Measurements from ENCODE around the gene C9orf153.

Gene C9orf153

GRCh38 chr9:86185872-86186271, 73.6 kb downstream of the C9orf153 start:
- DNase-seq, result no peak

DNA sequence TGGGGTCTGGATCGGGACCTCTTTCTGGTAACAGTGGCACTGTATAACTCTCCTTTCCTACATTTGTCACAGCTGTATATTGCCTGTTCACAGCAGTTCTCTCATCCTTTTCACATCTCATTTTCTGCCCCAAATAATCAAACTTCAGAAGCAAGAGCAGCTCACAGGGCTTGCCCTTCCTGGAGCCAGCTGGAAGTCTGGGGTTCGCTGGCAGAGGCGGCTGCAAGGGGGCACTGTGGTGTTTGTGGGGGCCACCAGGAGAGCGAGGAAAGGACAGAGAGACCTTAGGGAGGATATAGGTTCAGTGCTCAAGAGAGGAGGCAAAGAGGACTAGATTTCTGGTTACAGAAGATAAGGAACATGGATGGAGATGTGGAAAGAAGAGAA, 75.3 kb downstream of the C9orf153 start:
- no peak for DNase-seq

- DNase-seq, result no peak
Measured at GRCh38 chr9:86183229-86184137, 76.0 kb downstream of the C9orf153 start.

DNA sequence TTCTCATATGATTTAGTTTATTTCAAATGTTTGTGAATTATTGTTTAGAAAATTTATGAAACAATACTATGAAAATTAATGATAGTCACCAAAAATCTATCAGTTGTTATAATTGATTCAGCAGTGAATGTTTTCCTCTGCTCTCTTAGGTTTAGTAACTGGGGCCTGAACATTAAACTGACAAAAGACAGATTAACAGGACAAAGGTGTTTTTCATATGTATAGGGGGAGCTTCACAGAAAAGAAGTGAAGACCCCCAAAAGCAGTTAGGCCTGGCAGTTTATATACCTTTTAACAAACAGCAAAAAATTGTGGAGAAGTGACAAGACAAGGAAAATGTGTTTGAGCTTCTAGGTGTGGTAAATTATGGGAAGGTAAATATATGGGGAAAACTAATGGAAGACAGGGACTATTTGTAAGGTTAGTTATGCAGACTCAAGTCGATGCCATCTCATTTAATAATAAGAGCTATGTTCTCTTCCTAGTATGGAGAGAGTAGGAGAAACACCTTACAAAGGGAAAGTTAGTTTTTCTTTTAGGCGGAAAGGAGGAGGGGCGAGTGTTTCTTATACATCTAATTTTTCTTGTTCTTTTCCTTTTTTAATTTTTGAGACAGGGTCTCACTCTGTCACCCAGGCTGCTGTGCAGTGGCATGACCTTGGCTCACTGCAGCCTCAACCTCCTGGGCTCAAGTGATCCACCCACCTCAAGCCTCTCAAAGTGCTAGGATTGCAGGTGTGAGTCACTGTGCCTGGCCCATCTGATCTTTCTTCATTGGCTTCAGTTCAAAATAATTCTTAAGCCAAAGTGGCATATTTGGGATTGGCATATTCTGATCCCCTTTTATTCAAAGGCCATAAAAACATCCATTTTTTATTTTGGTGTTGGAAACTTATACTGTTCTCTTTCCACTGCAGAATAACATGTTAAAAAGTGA, 77.8 kb downstream of the C9orf153 start:
- no peak for DNase-seq

DNA sequence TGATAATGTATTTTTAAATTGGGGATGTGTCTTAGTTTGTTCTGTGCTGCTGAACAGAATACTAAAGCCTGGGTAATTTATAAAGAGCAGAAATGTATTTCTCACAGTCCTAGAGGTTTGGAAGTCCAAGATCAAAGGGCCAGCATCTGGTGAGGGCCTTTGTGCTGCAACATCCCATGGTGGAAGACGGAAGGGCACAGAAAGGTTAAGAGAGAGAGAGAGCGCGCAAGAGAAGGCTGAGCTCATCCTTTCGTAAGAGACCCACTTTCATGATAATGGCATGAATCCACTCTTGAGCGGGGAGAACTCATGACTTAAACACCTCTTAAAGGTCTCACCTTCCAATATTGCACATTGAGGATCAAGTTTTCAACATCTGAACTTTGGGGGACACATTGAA, 81.0 kb downstream of the C9orf153 start:
- DNase-seq, result no peak

DNA sequence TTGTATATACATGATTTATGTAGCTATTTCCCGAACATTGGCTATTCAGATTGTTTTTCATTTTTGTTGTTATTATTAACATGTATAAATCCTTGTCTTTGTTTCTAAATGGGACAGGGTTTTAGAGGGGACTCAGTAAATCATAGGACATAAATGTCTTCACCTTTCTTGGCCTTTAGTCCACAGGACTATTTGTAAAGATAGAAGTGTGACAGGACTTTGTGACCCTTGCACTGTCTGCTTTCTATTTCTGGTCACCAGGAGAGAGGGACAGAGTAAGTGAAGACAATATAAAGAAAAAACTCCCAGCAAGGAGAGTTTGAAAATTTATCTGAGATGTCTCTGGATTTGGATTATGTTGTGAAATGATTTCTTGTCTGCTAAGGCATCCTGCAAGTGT, 81.5 kb downstream of the C9orf153 start:
- DNase-seq, result no peak

- DNase-seq, result no peak
Measured at GRCh38 chr9:86176468-86176867, 83.0 kb downstream of the C9orf153 start.

DNA sequence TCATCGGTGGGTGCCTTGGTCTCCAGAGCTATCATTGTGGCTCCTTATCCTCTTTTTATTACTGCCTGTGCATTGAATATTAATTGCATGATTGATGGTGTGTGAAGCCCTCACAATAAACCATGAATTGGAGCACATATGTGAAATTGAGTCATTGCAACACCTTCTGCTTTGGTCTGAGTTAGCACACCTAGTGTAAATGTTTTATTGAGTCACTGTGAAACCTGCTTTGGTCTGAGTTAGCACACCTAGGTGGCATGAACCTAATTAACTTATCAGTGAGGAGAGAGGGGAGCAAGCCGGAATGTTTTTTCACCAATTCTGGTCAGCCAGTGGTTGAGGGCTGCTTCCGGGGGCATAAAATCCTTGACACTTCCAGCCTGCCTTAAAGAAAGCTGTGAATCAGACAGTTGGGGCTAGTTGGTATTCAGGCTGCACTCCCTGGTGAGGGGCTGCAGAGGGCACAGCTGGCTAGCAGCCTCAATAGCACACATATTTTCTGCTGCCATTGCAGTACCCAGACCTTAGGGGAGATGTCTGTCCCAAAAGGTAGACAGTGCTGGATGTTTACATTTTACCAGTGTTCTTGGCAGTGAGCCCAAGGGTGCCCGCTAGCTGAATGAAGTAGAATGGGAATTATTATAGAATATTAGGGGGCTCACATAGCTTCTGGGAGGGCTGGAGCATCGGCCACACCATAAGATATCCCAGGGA, 83.6 kb downstream of the C9orf153 start:
- DNase-seq, result no peak

DNA sequence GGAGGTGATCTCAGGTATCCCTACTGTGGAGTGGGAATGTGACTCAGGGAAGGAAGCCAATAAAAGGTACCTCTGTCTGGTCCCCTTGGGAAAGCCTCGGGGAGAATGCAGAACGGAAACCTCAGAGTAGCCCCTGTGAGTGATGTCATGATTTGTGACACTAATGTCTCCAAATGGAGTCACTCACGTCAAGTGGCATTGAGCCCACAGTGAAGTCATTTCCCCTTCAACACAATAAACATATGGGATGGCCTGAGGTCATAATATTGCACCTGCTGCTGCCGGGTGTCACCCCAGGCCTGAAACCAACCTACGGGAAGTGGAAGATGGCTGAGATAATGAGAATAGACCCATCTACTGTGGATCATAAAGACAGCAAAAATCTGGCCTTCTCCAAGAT, 84.2 kb downstream of the C9orf153 start:
- no peak for DNase-seq
